Suprapubic skin (tissue), 3 donors: ENCODE data around the gene FIZ1.

Experiments used
- POLR2A ChIP-seq, 2 donors: fragments of 450-650 bp; IDR thresholded peaks; one replicate each; pipeline ENCODE4 v1.6.1; 2017; ENCODE audit warnings: antibody characterized with exemption in 2 of 2, mild to moderate bottlenecking in 2 of 2, moderate library complexity in 2 of 2
- TF ChIP-seq, protein P1 (sequence below), 2 donors: fragments of 200-600 bp in 1 of 2; fragments of 450-650 bp in 1 of 2; sonication (generic) in 1 of 2; IDR thresholded peaks; one replicate each; pipeline ENCODE4 v1.5.1; 2016 to 2019; ENCODE audit warnings: antibody characterized with exemption in 2 of 2, mild to moderate bottlenecking in 1 of 2, moderate library complexity in 1 of 2

DNA sequence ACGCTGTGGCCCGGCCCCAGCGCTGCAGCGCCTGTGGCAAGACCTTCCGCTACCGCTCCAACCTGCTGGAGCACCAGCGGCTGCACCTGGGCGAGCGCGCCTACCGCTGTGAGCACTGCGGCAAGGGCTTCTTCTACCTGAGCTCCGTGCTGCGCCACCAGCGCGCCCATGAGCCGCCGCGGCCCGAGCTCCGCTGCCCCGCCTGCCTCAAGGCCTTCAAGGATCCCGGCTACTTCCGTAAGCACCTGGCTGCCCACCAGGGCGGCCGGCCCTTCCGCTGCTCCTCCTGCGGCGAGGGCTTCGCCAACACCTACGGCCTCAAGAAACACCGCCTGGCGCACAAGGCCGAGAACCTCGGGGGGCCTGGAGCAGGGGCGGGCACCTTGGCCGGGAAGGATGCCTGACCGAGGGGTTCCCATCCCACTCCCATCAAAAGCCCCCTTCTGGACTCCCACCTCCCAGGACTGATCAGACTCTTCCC lies 17.1 kb upstream of the FIZ1 start:
- TF ChIP-seq POLR2A (IDR thresholded peaks at IDR 0.05), result no peak
- TF ChIP-seq, protein P1, sequence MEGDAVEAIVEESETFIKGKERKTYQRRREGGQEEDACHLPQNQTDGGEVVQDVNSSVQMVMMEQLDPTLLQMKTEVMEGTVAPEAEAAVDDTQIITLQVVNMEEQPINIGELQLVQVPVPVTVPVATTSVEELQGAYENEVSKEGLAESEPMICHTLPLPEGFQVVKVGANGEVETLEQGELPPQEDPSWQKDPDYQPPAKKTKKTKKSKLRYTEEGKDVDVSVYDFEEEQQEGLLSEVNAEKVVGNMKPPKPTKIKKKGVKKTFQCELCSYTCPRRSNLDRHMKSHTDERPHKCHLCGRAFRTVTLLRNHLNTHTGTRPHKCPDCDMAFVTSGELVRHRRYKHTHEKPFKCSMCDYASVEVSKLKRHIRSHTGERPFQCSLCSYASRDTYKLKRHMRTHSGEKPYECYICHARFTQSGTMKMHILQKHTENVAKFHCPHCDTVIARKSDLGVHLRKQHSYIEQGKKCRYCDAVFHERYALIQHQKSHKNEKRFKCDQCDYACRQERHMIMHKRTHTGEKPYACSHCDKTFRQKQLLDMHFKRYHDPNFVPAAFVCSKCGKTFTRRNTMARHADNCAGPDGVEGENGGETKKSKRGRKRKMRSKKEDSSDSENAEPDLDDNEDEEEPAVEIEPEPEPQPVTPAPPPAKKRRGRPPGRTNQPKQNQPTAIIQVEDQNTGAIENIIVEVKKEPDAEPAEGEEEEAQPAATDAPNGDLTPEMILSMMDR (IDR thresholded peaks at IDR 0.05), result no peak
